ENCODE results near the gene RAN.
"Not testable (repeated sequence)": the region's sequence is repeated elsewhere in the genome, so short reads cannot be mapped to it uniquely, and the experiment has no call there.

RAN gene

GRCh38 chr12:130871286-130872178 is at the start of gene RAN:
Gene RAN (plus strand): TSS chr12:130872066. CDS start chr12:130872594, 528 bp downstream.
- DNase-seq (ENCODE audit: low read depth): peak; percentile 79

- DNase-seq (ENCODE audit: low read depth): no peak
These were observed 46.1 kb upstream of the RAN start for GRCh38 chr12:130825771-130826150.

GRCh38 chr12:130826151-130826801 is 45.6 kb upstream of the RAN start:
- DNase-seq (ENCODE audit: low read depth): no peak

GRCh38 chr12:130827432-130827831 is 44.4 kb upstream of the RAN start:
- DNase-seq (ENCODE audit: low read depth): no peak

- no peak for DNase-seq (ENCODE audit: low read depth)
These were observed 43.0 kb upstream of the RAN start for GRCh38 chr12:130828895-130829294.

GRCh38 chr12:130829391-130830245 is 42.2 kb upstream of the RAN start:
- no peak for DNase-seq (ENCODE audit: low read depth)

- DNase-seq (ENCODE audit: low read depth): no peak
These were observed 41.7 kb upstream of the RAN start for GRCh38 chr12:130830246-130830551.

GRCh38 chr12:130831246-130831645 is 40.6 kb upstream of the RAN start:
- no peak for DNase-seq (ENCODE audit: low read depth)

- DNase-seq (ENCODE audit: low read depth): no peak
These were observed 39.9 kb upstream of the RAN start for GRCh38 chr12:130831876-130832405.

GRCh38 chr12:130832561-130833209 is 39.2 kb upstream of the RAN start:
- no peak for DNase-seq (ENCODE audit: low read depth)

- DNase-seq (ENCODE audit: low read depth): no peak
These were observed 36.9 kb upstream of the RAN start for GRCh38 chr12:130835011-130835410.

GRCh38 chr12:130835436-130835835 is 36.4 kb upstream of the RAN start:
- no peak for DNase-seq (ENCODE audit: low read depth)

- DNase-seq (ENCODE audit: low read depth): no peak
These were observed 33.4 kb upstream of the RAN start for GRCh38 chr12:130838284-130838950.

GRCh38 chr12:130838951-130839769 is 32.7 kb upstream of the RAN start, which contains the start of gene STX2:
Gene STX2 (minus strand): TSS chr12:130839250. CDS start chr12:130839099, 151 bp downstream.
- peak; percentile 55 for DNase-seq (ENCODE audit: low read depth)

- no peak for DNase-seq (ENCODE audit: low read depth)
These were observed 32.0 kb upstream of the RAN start for GRCh38 chr12:130839770-130840404.

- DNase-seq (ENCODE audit: low read depth): no peak
These were observed 25.5 kb upstream of the RAN start for GRCh38 chr12:130846369-130846768.

- no peak for DNase-seq (ENCODE audit: low read depth)
These were observed 24.8 kb upstream of the RAN start for GRCh38 chr12:130847112-130847511.

GRCh38 chr12:130848105-130848504 is 23.8 kb upstream of the RAN start:
- not testable (repeated sequence) for DNase-seq (ENCODE audit: low read depth)

GRCh38 chr12:130848785-130849305 is 23.0 kb upstream of the RAN start:
- DNase-seq (ENCODE audit: low read depth): not testable (repeated sequence)
